Retinal pigment epithelial cell (primary cell): ENCODE results near the gene TNFRSF13B.

Experiments
- DNase-seq: peaks from one replicate; pipeline ENCODE4 v3.0.0-alpha.2; 2010; ENCODE audit warnings: low read depth
- H3K4me3 ChIP-seq: 2 replicates; pipeline ENCODE4 v1.5.1; 2011; ENCODE audit warnings: mild to moderate bottlenecking, low read length, control low read depth, moderate library complexity
- TF ChIP-seq, protein P1 (sequence below): conservative IDR thresholded peaks from 2 replicates; pipeline ENCODE4 v1.5.1; 2011; ENCODE audit warnings: low read depth, low read length, control low read depth, inconsistent platforms

Gene TNFRSF13B

GRCh38 chr17:16940116-16940881, 31.6 kb downstream of the TNFRSF13B start:
- TF ChIP-seq, protein P1, sequence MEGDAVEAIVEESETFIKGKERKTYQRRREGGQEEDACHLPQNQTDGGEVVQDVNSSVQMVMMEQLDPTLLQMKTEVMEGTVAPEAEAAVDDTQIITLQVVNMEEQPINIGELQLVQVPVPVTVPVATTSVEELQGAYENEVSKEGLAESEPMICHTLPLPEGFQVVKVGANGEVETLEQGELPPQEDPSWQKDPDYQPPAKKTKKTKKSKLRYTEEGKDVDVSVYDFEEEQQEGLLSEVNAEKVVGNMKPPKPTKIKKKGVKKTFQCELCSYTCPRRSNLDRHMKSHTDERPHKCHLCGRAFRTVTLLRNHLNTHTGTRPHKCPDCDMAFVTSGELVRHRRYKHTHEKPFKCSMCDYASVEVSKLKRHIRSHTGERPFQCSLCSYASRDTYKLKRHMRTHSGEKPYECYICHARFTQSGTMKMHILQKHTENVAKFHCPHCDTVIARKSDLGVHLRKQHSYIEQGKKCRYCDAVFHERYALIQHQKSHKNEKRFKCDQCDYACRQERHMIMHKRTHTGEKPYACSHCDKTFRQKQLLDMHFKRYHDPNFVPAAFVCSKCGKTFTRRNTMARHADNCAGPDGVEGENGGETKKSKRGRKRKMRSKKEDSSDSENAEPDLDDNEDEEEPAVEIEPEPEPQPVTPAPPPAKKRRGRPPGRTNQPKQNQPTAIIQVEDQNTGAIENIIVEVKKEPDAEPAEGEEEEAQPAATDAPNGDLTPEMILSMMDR, result no peak
- no peak for DNase-seq
- no peak overlapping the region for H3K4me3 ChIP-seq

DNA sequence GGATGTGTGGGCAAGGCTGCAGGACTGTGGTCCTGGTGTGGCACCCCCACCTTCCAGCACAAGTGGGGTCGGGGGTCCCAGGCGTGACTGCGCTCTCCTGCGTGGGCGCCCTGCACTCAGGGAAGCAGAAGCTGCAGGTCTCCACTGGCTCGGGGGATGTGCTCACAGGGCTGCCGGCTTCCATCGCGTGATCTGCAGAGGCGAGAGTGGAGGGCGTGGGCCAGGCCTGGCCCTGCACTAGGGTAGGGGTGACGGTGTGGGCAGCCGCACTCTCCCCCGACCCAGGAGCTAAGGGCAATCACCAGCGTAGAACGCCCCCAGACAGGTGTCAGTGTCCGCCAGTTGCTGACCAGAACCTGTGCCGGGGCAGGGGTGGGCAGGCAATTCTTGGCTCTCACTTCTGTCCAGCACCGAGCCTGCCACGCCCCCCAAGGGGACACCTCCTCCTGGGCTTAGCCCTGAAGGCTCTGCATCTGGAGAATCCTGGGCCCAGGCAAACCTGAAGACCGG, 32.3 kb downstream of the TNFRSF13B start:
- DNase-seq, result no peak
- no peak overlapping the region for H3K4me3 ChIP-seq
- TF ChIP-seq, protein P1, result no peak

- no peak for DNase-seq
- no peak overlapping the region for H3K4me3 ChIP-seq
- TF ChIP-seq, protein P1, result no peak
These were observed 32.7 kb downstream of the TNFRSF13B start for GRCh38 chr17:16939208-16939576.

GRCh38 chr17:16938496-16939207, 33.3 kb downstream of the TNFRSF13B start:
- no peak for DNase-seq
- TF ChIP-seq, protein P1, result no peak
- no peak overlapping the region for H3K4me3 ChIP-seq

DNA sequence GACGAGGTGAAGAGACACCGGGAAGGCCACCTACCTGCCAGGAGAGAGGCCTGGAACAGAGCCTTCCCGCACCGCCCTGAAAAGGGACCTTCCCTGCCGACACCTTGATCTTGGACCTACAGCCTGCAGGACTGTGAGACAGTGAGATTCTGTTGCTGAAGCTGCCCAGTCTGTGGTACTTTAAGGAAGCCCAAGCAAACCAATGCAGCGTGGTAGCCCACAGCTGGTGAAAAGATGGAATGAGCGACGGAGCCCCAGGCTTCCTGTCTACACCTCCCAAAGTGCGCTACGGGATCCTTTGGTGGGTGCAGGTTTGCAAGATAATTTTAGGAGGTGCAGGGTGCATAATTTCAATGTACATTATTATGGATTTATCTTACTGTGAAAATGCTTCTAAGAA, 33.9 kb downstream of the TNFRSF13B start:
- DNase-seq, result no peak
- TF ChIP-seq, protein P1, result no peak
- H3K4me3 ChIP-seq, result no peak overlapping the region

GRCh38 chr17:16937431-16937830, 34.5 kb downstream of the TNFRSF13B start:
- H3K4me3 ChIP-seq, result no peak overlapping the region
- DNase-seq, result no peak
- TF ChIP-seq, protein P1, result no peak
